K562 (cell line): Measurements from ENCODE around the gene RNF145. TPM values are rescaled to one million over a fixed set of nuclear protein-coding genes. Genes with fewer than 3 reads are reported as not detected.

Experiments used
- ATAC-seq: fragments of 200-7000 bp; cut with Tn5 transposase; 3 replicates; pipeline ENCODE4 v1.9.1; 2020; ENCODE audit warnings: moderate library complexity
- BruUV-seq: library from RNA; stranded (reverse); fragments of 400-500 nt; replicated peaks from 2 replicates; lab custom pipeline; 2021; lab: Mats Ljungman, UMichigan
- CTCF ChIA-PET: fragments of 300-600 bp; formaldehyde crosslinking; extraction: SDS; loops from one replicate; lab custom pipeline; 2021; ENCODE audit warnings: low intra/inter-chr PET ratio; lab: Yijun Ruan, JAX
- POLR2A ChIA-PET: fragments of 300-600, 350-650 bp; sonication (Branson Sonifier 250); formaldehyde crosslinking; extraction: SDS; loops from one replicate; lab custom pipeline; 2021; ENCODE audit warnings: antibody characterized with exemption, inconsistent platforms; lab: Yijun Ruan, JAX
- DNase-seq, 4 experiments: peaks; one replicate each; pipeline versions ENCODE4 v3.0.0 to v3.0.0-alpha.2; 2011 to 2018; ENCODE audit warnings: low spot score in 3 of 4, mixed read lengths in 3 of 4; ENCODE audit errors: extremely low read depth in 1 of 4
- FAIRE-seq: peaks from 2 replicates; lab custom pipeline; 2011; peaks lifted over from hg19 to GRCh38; lab: Jason Lieb, UNC
- H2AFZ ChIP-seq: 2 replicates; pipeline ENCODE4 v1.6.0; 2011; ENCODE audit warnings: low read depth, low read length, control low read depth, inconsistent platforms
- H3K27ac ChIP-seq: fragments of 200-600 bp; 3 replicates; pipeline ENCODE4 v1.8.0; 2011; ENCODE audit warnings: low read depth, mild to moderate bottlenecking, control low read depth, inconsistent platforms, low read length, moderate library complexity, mixed read lengths; ENCODE audit errors: extremely low read depth
- H3K27me3 ChIP-seq, 2 experiments: fragments of 300-600 bp in 1 of 2; 2 replicates in 1 of 2; 3 replicates in 1 of 2; pipeline versions ENCODE4 v1.6.0 to v1.8.0; 2011; ENCODE audit warnings: inconsistent platforms in 2 of 2, low read length in 2 of 2, mild to moderate bottlenecking in 1 of 2, mixed read lengths in 1 of 2, moderate library complexity in 1 of 2; ENCODE audit not compliant: control insufficient read depth in 2 of 2, insufficient read depth in 2 of 2
- H3K36me3 ChIP-seq: fragments of 300-600 bp; 3 replicates; pipeline ENCODE4 v1.8.0; 2011; ENCODE audit warnings: mild to moderate bottlenecking, low read length, inconsistent platforms; ENCODE audit not compliant: control insufficient read depth, insufficient read depth
- H3K4me1 ChIP-seq, 2 experiments: fragments of 200-600 bp in 1 of 2; replicated peaks in 1 of 2; 2 replicates in 1 of 2; 3 replicates in 1 of 2; pipeline versions ENCODE4 v1.5.1 to v1.8.0; 2011; ENCODE audit warnings: inconsistent platforms in 2 of 2, low read length in 2 of 2, mild to moderate bottlenecking in 1 of 2, mixed read lengths in 1 of 2, moderate library complexity in 1 of 2; ENCODE audit not compliant: control insufficient read depth in 2 of 2, insufficient read depth in 2 of 2
- H3K4me2 ChIP-seq: 2 replicates; pipeline ENCODE4 v1.6.1; 2011; ENCODE audit warnings: low read length, control low read depth, inconsistent platforms, mixed read lengths; ENCODE audit not compliant: insufficient read depth
- H3K4me3 ChIP-seq: fragments of 200-600 bp; sonication (generic), shearing (Covaris generic); 2 replicates; pipeline ENCODE4 v1.5.1; 2016; ENCODE audit warnings: control low read depth, inconsistent platforms
- H3K79me2 ChIP-seq: fragments of 200-600 bp; 3 replicates; pipeline ENCODE4 v1.8.0; 2011; ENCODE audit warnings: low read length, inconsistent platforms; ENCODE audit not compliant: control insufficient read depth, insufficient read depth
- H3K9ac ChIP-seq, 2 experiments: 2 replicates each; pipeline versions ENCODE4 v1.6.0 to v1.6.1; 2011; ENCODE audit warnings: low read depth in 2 of 2, low read length in 2 of 2, control low read depth in 1 of 2, inconsistent platforms in 1 of 2, mild to moderate bottlenecking in 1 of 2, mixed read lengths in 1 of 2; ENCODE audit not compliant: insufficient read depth in 1 of 2
- H3K9me1 ChIP-seq: one replicate; pipeline ENCODE4 v1.6.0; 2011; ENCODE audit warnings: inconsistent platforms, mild to moderate bottlenecking, low read length, moderate library complexity; ENCODE audit not compliant: control insufficient read depth, insufficient read depth
- H3K9me3 ChIP-seq: replicated peaks from 2 replicates; pipeline ENCODE4 v1.5.1; 2011; ENCODE audit warnings: low read depth, low read length, inconsistent platforms; ENCODE audit not compliant: control insufficient read depth, insufficient read depth
- H4K20me1 ChIP-seq: replicated peaks from 2 replicates; pipeline ENCODE4 v1.6.1; 2011; ENCODE audit warnings: low read length, inconsistent platforms, mixed read lengths; ENCODE audit not compliant: control insufficient read depth, insufficient read depth
- CC2D1A ChIP-seq: fragments of 450-650 bp; IDR thresholded peaks from 2 replicates; pipeline ENCODE4 v1.6.1; 2017; ENCODE audit warnings: mild to moderate bottlenecking
- CTBP1 ChIP-seq: fragments of 450-650 bp; IDR thresholded peaks from 2 replicates; pipeline ENCODE4 v1.6.1; 2016; ENCODE audit warnings: borderline replicate concordance
- CTCF ChIP-seq, 3 experiments: IDR thresholded peaks in 2 of 3; conservative IDR thresholded peaks in 1 of 3; 2 replicates each; pipeline ENCODE4 v1.5.1; 2011 to 2012; ENCODE audit warnings: low read length in 3 of 3, mild to moderate bottlenecking in 3 of 3, control low read depth in 2 of 3, improper control_type of control experiment in 1 of 3, inconsistent platforms in 1 of 3, low read depth in 1 of 3, mixed read lengths in 1 of 3, moderate library complexity in 1 of 3; ENCODE audit not compliant: insufficient read depth in 2 of 3
- HDAC3 ChIP-seq: fragments of 450-650 bp; IDR thresholded peaks from 2 replicates; pipeline ENCODE4 v1.6.1; 2018; ENCODE audit warnings: borderline replicate concordance, mild to moderate bottlenecking, moderate library complexity; ENCODE audit not compliant: partially characterized antibody
- RAD21 ChIP-seq, 2 experiments: fragments of 250-450 bp in 1 of 2; fragments of 450-650 bp in 1 of 2; sonication (Bioruptor Pico) in 1 of 2; formaldehyde crosslinking in 1 of 2; IDR thresholded peaks in 1 of 2; conservative IDR thresholded peaks in 1 of 2; 2 replicates each; pipeline versions ENCODE4 v1.4.0 to v1.8.0; 2020 to 2022; ENCODE audit warnings: mild to moderate bottlenecking in 2 of 2, moderate library complexity in 1 of 2
- REST ChIP-seq, 2 experiments: fragments of 450-650 bp; formaldehyde crosslinking in 1 of 2; IDR thresholded peaks; 2 replicates each; pipeline versions ENCODE4 v1.4.0 to v1.6.1; 2014 to 2020; ENCODE audit warnings: mild to moderate bottlenecking in 2 of 2, borderline replicate concordance in 1 of 2, low read depth in 1 of 2
- RNF2 ChIP-seq: sonication (generic); IDR thresholded peaks from 2 replicates; pipeline ENCODE4 v1.6.1; 2016
- SMC3 ChIP-seq: conservative IDR thresholded peaks from 2 replicates; pipeline ENCODE4 v1.6.1; 2011; ENCODE audit warnings: low read depth, low read length, improper control_type of control experiment; ENCODE audit not compliant: insufficient read depth
- ZEB2 ChIP-seq: fragments of 450-650 bp; IDR thresholded peaks from 2 replicates; pipeline ENCODE4 v1.6.1; 2016
- ZNF766 ChIP-seq: fragments of 200-800 bp; sonication (Bioruptor generic); conservative IDR thresholded peaks from 2 replicates; pipeline ENCODE4 v1.6.1; 2016; ENCODE audit warnings: missing genetic modification characterization, missing compliant biosample characterization
- WGBS: fragments of 100-300 bp; shearing (Covaris generic); methylation state at CpG from one replicate; pipeline ENCODE4 v1.1.6; 2016; ENCODE audit warnings: low coverage, mixed read lengths; ENCODE audit not compliant: insufficient coverage; ENCODE audit errors: missing lambda C conversion rate; 5-methylcytosine and 5-hydroxymethylcytosine counted together
- in situ Hi-C: fragments of 300-500 bp; cut with MboI; formaldehyde crosslinking; loops from 4 replicates; pipeline ENCODE4 v1.15.0; 2018; ENCODE audit warnings: inconsistent platforms, mixed read lengths
- intact Hi-C: fragments of 100-400 bp; cut with micrococcal nuclease; formaldehyde crosslinking; loops from 2 replicates; pipeline ENCODE4 v1.14.2; 2022
- polyA plus RNA-seq, 8 experiments: library from polyadenylated mRNA; depleted of rRNA in 4 of 8; stranded (reverse) in 5 of 8; unstranded in 3 of 8; fragments of >200 nt; fragmentation: Nextera tagmentation in 2 of 8; fragmentation: Illumina TruSeq in 1 of 8; extraction: Ambion mirVana in 2 of 8; extraction: Trizol in 1 of 8; gene quantifications; 2 replicates each; pipeline versions ENCODE4 v1.2.1 to v1.2.3, GENCODE V29; 2011 to 2014; ENCODE audit warnings: inconsistent platforms in 1 of 8, missing spikeins in 1 of 8
- total RNA-seq, 7 experiments: library from RNA; depleted of rRNA in 6 of 7; stranded (reverse); fragments of >200 nt in 6 of 7; fragmentation: Illumina TruSeq in 2 of 7; extraction: Trizol in 2 of 7; gene quantifications; 2 replicates each; pipeline versions ENCODE4 v1.2.1 to v1.2.3, GENCODE V29; 2011 to 2021; ENCODE audit warnings: low replicate concordance in 1 of 7

Gene RNF145
- total and polyA plus RNA-seq, 9 of the 15 experiments (the other 6 are each of a cell fraction or from before 2014, with no cell fraction given) = 13.6 to 40.7 (median 25.4) TPM

GRCh38 chr5:159156426-159157238 is 52.7 kb downstream of the RNF145 start:
- intact Hi-C loops = loop anchor here (1.0 to 10.0 kb wide), 4 partner anchors 51 to 288 kb away; partner anchors contain the start of gene RNF145
- Histone ChIP-seq H4K20me1 (0 out of 2 replicates have a peak, but pooled peaks cover 4% of the 10 kb centered on the region), H3K9me1 (no peaks in the 10 kb centered on the region), H3K4me3 (no peak overlapping the region), H3K4me1 (no peaks in the 10 kb centered on the region), H3K36me3 (peaks cover 62% of the 10 kb centered on the region), H3K4me2 (no peak overlapping the region), H3K27ac (no peak overlapping the region), H3K27me3 (no peaks in the 10 kb centered on the region), H2AFZ (no peak overlapping the region), H3K9ac (no peak overlapping the region), H3K79me2 (no peaks in the 10 kb centered on the region), H3K9me3 (no peaks in the 10 kb centered on the region)
- no TSS peak for BruUV-seq
- ChIA-PET CTCF (interaction anchor here (0.6 to 4.7 kb wide), 3 partner anchors 16 to 286 kb away, joined by 3 to 29 read pairs (median 3); no protein-coding TSS in a partner anchor), POLR2A (interaction anchor here (0.6 to 0.8 kb wide), 2 partner anchors 12 to 279 kb away, joined by 3 to 4 read pairs; no protein-coding TSS in a partner anchor)
- WGBS = 39% methylated on average over 6 of the region's 6 CpGs
- in situ Hi-C loops = loop anchor here (5.0 to 25.0 kb wide), 2 partner anchors 161 to 831 kb away; no protein-coding TSS in a partner anchor
- FAIRE-seq (peak; percentile 92), ATAC-seq (peak; percentile 97), DNase-seq (peak; percentile 71 to 80 (median 72))
- TF ChIP-seq RNF2 (no peak), RAD21 (CRISPR knock-in tag; conservative IDR thresholded peaks at IDR 0.05 in 1 of 2, IDR thresholded peaks at IDR 0.05 in 1 of 2) (peak; percentile 86 to 91), SMC3 (0 out of 2 replicates have a peak, but pooled peaks have one; percentile 53), HDAC3 (no peak), CTCF (IDR thresholded peaks at IDR 0.05 in 2 of 3, conservative IDR thresholded peaks at IDR 0.05 in 1 of 3; ENCODE audit: insufficient read depth in 2 of 3, low read depth in 1 of 3, low read length in 3 of 3) (peak; percentile 66 to 87 (median 76); a peak in 5 of 6 replicates), CC2D1A (0 out of 2 replicates have a peak, but pooled peaks have one; percentile 18), REST (IDR thresholded peaks at IDR 0.05; ENCODE audit: borderline replicate concordance) (peak; percentile 72; the same call in 1 of the 2 replicates), REST (CRISPR knock-in tag; IDR thresholded peaks at IDR 0.05; ENCODE audit: low read depth) (no peak), CTBP1 (peak; percentile 56; the same call in 1 of the 2 replicates), ZEB2 (peak; percentile 77), ZNF766 (CRISPR knock-in tag) (no peak)
